GM23338 (cell line): ENCODE measurements around the gene DLG5. TPM values are rescaled to one million over a fixed set of nuclear protein-coding genes. Genes with fewer than 3 reads are reported as not detected.

Experiments used
- ATAC-seq: fragments of 200-7000 bp; cut with Tn5 transposase; 3 replicates; pipeline ENCODE4 v1.9.1; 2020
- DNase-seq: peaks from one replicate; pipeline ENCODE4 v3.0.0-alpha.2; 2015; ENCODE audit warnings: low spot score
- H2AFZ ChIP-seq: fragments of 200-600 bp; sonication (generic); 2 replicates; pipeline ENCODE4 v1.8.0; 2016; ENCODE audit warnings: antibody characterized with exemption, mild to moderate bottlenecking, moderate library complexity
- H3F3A ChIP-seq: fragments of 200-600 bp; sonication (generic); replicated peaks from 2 replicates; pipeline ENCODE4 v1.8.0; 2017; ENCODE audit warnings: antibody characterized with exemption, mixed run types, low read depth
- H3K27ac ChIP-seq: fragments of 200-600 bp; sonication (generic); 2 replicates; pipeline ENCODE4 v1.6.1; 2016; ENCODE audit warnings: low read depth
- H3K27me3 ChIP-seq: fragments of 200-600 bp; sonication (generic); 2 replicates; pipeline ENCODE4 v1.8.0; 2016; ENCODE audit warnings: mild to moderate bottlenecking, mixed run types, moderate library complexity; ENCODE audit not compliant: insufficient read depth
- H3K36me3 ChIP-seq: fragments of 200-600 bp; sonication (generic); 2 replicates; pipeline ENCODE4 v1.8.0; 2016; ENCODE audit warnings: mild to moderate bottlenecking; ENCODE audit not compliant: insufficient read depth
- H3K4me1 ChIP-seq: fragments of 200-600 bp; sonication (generic); 2 replicates; pipeline ENCODE4 v1.8.0; 2016; ENCODE audit warnings: mild to moderate bottlenecking, moderate library complexity; ENCODE audit not compliant: insufficient read depth
- H3K4me2 ChIP-seq: fragments of 200-600 bp; sonication (generic); 2 replicates; pipeline ENCODE4 v1.7.1; 2017; ENCODE audit warnings: mixed run types
- H3K4me3 ChIP-seq: fragments of 200-600 bp; sonication (generic); 2 replicates; pipeline ENCODE4 v1.6.1; 2016; ENCODE audit warnings: mixed run types
- H3K79me2 ChIP-seq: fragments of 200-600 bp; sonication (generic); replicated peaks from 2 replicates; pipeline ENCODE4 v1.8.0; 2017; ENCODE audit warnings: mild to moderate bottlenecking; ENCODE audit not compliant: insufficient read depth
- H3K9me2 ChIP-seq: fragments of 200-600 bp; sonication (generic); 2 replicates; pipeline ENCODE4 v1.8.0; 2017; ENCODE audit not compliant: insufficient read depth
- H4K20me1 ChIP-seq: fragments of 200-600 bp; sonication (generic); replicated peaks from 2 replicates; pipeline ENCODE4 v1.8.0; 2017; ENCODE audit warnings: mild to moderate bottlenecking; ENCODE audit not compliant: insufficient read depth
- H3K27ac Mint-ChIP-seq: 2 replicates; pipeline ENCODE4 v1.8.0; 2020; ENCODE audit warnings: inconsistent platforms, mild to moderate bottlenecking, moderate library complexity, mixed read lengths
- H3K27me3 Mint-ChIP-seq: 3 replicates; pipeline ENCODE4 v1.8.0; 2022; ENCODE audit warnings: low read depth, mild to moderate bottlenecking, moderate library complexity, mixed read lengths, inconsistent platforms; ENCODE audit not compliant: insufficient read depth, poor library complexity
- H3K36me3 Mint-ChIP-seq: 3 replicates; pipeline ENCODE4 v1.8.0; 2021; ENCODE audit warnings: low read depth, mild to moderate bottlenecking, inconsistent platforms, moderate library complexity, mixed read lengths
- H3K4me1 Mint-ChIP-seq: 3 replicates; pipeline ENCODE4 v1.8.0; 2020; ENCODE audit warnings: mild to moderate bottlenecking, inconsistent platforms, mixed read lengths
- H3K4me3 Mint-ChIP-seq: 3 replicates; pipeline ENCODE4 v1.8.0; 2021; ENCODE audit warnings: moderate library complexity, mild to moderate bottlenecking, inconsistent platforms, mixed read lengths
- H3K9me3 Mint-ChIP-seq: 3 replicates; pipeline ENCODE4 v1.8.0; 2020; ENCODE audit warnings: moderate library complexity, mild to moderate bottlenecking, inconsistent platforms, mixed read lengths
- CREB1 ChIP-seq: fragments of 250-450 bp; sonication (Bioruptor Pico); IDR thresholded peaks from 2 replicates; pipeline ENCODE4 v1.5.0; 2020; ENCODE audit warnings: low read depth, mild to moderate bottlenecking, moderate library complexity
- CTCF ChIP-seq, 2 experiments: fragments of 200-600 bp in 1 of 2; sonication (generic) in 1 of 2; conservative IDR thresholded peaks; 2 replicates each; pipeline versions ENCODE4 v1.5.1 to v1.6.1; 2016 to 2017; ENCODE audit warnings: antibody characterized with exemption in 2 of 2, low read depth in 2 of 2, mild to moderate bottlenecking in 2 of 2, moderate library complexity in 1 of 2
- ETS1 ChIP-seq: IDR thresholded peaks from 2 replicates; pipeline ENCODE4 v1.6.1; 2016; ENCODE audit warnings: antibody characterized with exemption
- EZH2 ChIP-seq: fragments of 200-600 bp; sonication (generic); IDR thresholded peaks from one replicate; pipeline ENCODE4 v1.8.0; 2017; ENCODE audit warnings: antibody characterized with exemption, mild to moderate bottlenecking, low read depth; ENCODE audit not compliant: unreplicated experiment
- EZH2phosphoT487 ChIP-seq: fragments of 200-600 bp; sonication (generic); IDR thresholded peaks from one replicate; pipeline ENCODE4 v1.8.1; 2018; ENCODE audit warnings: antibody characterized with exemption; ENCODE audit not compliant: unreplicated experiment
- JUNB ChIP-seq: IDR thresholded peaks from one replicate; pipeline ENCODE4 v1.6.1; 2016; ENCODE audit warnings: antibody characterized with exemption; ENCODE audit not compliant: unreplicated experiment
- NANOG ChIP-seq: IDR thresholded peaks from 2 replicates; pipeline ENCODE4 v1.6.1; 2016; ENCODE audit warnings: antibody characterized with exemption, borderline replicate concordance
- STAT1 ChIP-seq: IDR thresholded peaks from one replicate; pipeline ENCODE4 v1.6.1; 2016; ENCODE audit warnings: antibody characterized with exemption; ENCODE audit not compliant: unreplicated experiment
- ZNF114 ChIP-seq: fragments of 250-450 bp; sonication (Bioruptor Pico); IDR thresholded peaks from 2 replicates; pipeline ENCODE4 v1.5.0; 2020; ENCODE audit warnings: mild to moderate bottlenecking, moderate library complexity
- ZNF331 ChIP-seq: fragments of 250-450 bp; sonication (Bioruptor Pico); IDR thresholded peaks from 2 replicates; pipeline ENCODE4 v1.5.0; 2020; ENCODE audit warnings: low read depth, mild to moderate bottlenecking, moderate library complexity
- ZNF462 ChIP-seq: fragments of 250-450 bp; sonication (Bioruptor Pico); IDR thresholded peaks from 2 replicates; pipeline ENCODE4 v1.5.0; 2020; ENCODE audit warnings: mild to moderate bottlenecking, moderate library complexity
- polyA plus RNA-seq: library from polyadenylated mRNA; unstranded; fragments of >200 nt; fragmentation: Nextera tagmentation; extraction: Ambion mirVana; gene quantifications from 2 replicates; pipeline ENCODE4 v1.2.1, GENCODE V29; 2016
- total RNA-seq: library from RNA; depleted of rRNA; stranded (reverse); fragments of >200 nt; shearing (Covaris generic); gene quantifications from 2 replicates; pipeline ENCODE4 v1.2.3, GENCODE V29; 2014

The DLG5 gene
- total and polyA plus RNA-seq, 2 experiments from 2014 or later: 7.4 to 66.6 TPM

- ATAC-seq (no peak), DNase-seq (no peak)
- no peak overlapping the region for H3K4me2 ChIP-seq
- H3K9me2 ChIP-seq: no peaks in the 10 kb centered on the region
- no peaks in the 10 kb centered on the region for H4K20me1 ChIP-seq
- H3K27me3 ChIP-seq: no peaks in the 10 kb centered on the region
- H3F3A ChIP-seq: no peaks in the 10 kb centered on the region
- H3K4me3 ChIP-seq: no peak overlapping the region
- Mint-ChIP-seq H3K27ac (no peak overlapping the region), H3K27me3 (peaks cover 2% of the 10 kb centered on the region), H3K9me3 (peaks cover 18% of the 10 kb centered on the region), H3K36me3 (peaks cover 56% of the 10 kb centered on the region), H3K4me1 (no peaks in the 10 kb centered on the region; the same call in 2 of the 3 replicates), H3K4me3 (no peak overlapping the region)
- no peaks in the 10 kb centered on the region for H3K79me2 ChIP-seq
- no peak for TF ChIP-seq JUNB
- TF ChIP-seq ETS1: no peak
- TF ChIP-seq EZH2phosphoT487: no peak
- TF ChIP-seq EZH2: no peak
- no peak for TF ChIP-seq STAT1
- no peak for TF ChIP-seq NANOG
- no peak for TF ChIP-seq CREB1 (CRISPR knock-in tag)
- no peak for TF ChIP-seq ZNF331 (CRISPR knock-in tag)
- H3K4me1 ChIP-seq: no peaks in the 10 kb centered on the region
- no peak overlapping the region for H2AFZ ChIP-seq
- peaks cover 5% of the 10 kb centered on the region; the same call in 1 of the 2 replicates for H3K36me3 ChIP-seq
- no peak overlapping the region for H3K27ac ChIP-seq
These were observed 146.4 kb downstream of the DLG5 start for GRCh38 chr10:77780180-77780579.

- Histone ChIP-seq H3K79me2 (no peaks in the 10 kb centered on the region), H3K4me2 (no peak overlapping the region), H3K27ac (no peak overlapping the region), H3K27me3 (no peaks in the 10 kb centered on the region), H2AFZ (no peak overlapping the region), H3K36me3 (no peaks in the 10 kb centered on the region), H3F3A (no peaks in the 10 kb centered on the region), H3K4me1 (no peaks in the 10 kb centered on the region), H3K4me3 (no peak overlapping the region), H3K9me2 (no peaks in the 10 kb centered on the region), H4K20me1 (no peaks in the 10 kb centered on the region)
- TF ChIP-seq ZNF114 (CRISPR knock-in tag): no peak
- no peak for TF ChIP-seq ZNF331 (CRISPR knock-in tag)
- no peak for TF ChIP-seq ZNF462 (CRISPR knock-in tag)
- TF ChIP-seq EZH2: no peak
- no peak for TF ChIP-seq JUNB
- no peak for TF ChIP-seq CTCF (conservative IDR thresholded peaks at IDR 0.05; ENCODE audit: low read depth in 2 of 2)
- TF ChIP-seq ETS1: no peak
- Mint-ChIP-seq H3K4me1 (no peaks in the 10 kb centered on the region; the same call in 2 of the 3 replicates), H3K27ac (no peak overlapping the region), H3K36me3 (peaks cover 38% of the 10 kb centered on the region), H3K27me3 (peaks cover 4% of the 10 kb centered on the region), H3K9me3 (peaks cover 18% of the 10 kb centered on the region), H3K4me3 (no peak overlapping the region)
- no peak for ATAC-seq
- no peak for DNase-seq
These were observed 150.1 kb downstream of the DLG5 start for GRCh38 chr10:77776487-77776886.
